Neural crest cell (in vitro differentiated cells): ENCODE data around the gene PLCL1. TPM values are rescaled to one million over a fixed set of nuclear protein-coding genes. Genes with fewer than 3 reads are reported as not detected.

Experiments
- DNase-seq: peaks from one replicate; pipeline ENCODE4 v3.0.0; 2021; ENCODE audit warnings: low read depth, mixed read lengths, low spot score
- H3K27ac Mint-ChIP-seq: one replicate; pipeline ENCODE4 v1.8.0; 2021; ENCODE audit warnings: mild to moderate bottlenecking, mixed read lengths; ENCODE audit not compliant: unreplicated experiment
- H3K27me3 Mint-ChIP-seq: 2 replicates; pipeline ENCODE4 v1.8.0; 2021; ENCODE audit warnings: low read depth, mild to moderate bottlenecking, mixed read lengths
- H3K36me3 Mint-ChIP-seq: 2 replicates; pipeline ENCODE4 v1.8.0; 2021; ENCODE audit warnings: low read depth, mild to moderate bottlenecking, mixed read lengths
- H3K4me1 Mint-ChIP-seq: 2 replicates; pipeline ENCODE4 v1.8.0; 2021; ENCODE audit warnings: mixed read lengths
- H3K4me3 Mint-ChIP-seq: one replicate; pipeline ENCODE4 v1.8.0; 2021; ENCODE audit warnings: mild to moderate bottlenecking, mixed read lengths
- H3K9me3 Mint-ChIP-seq: 2 replicates; pipeline ENCODE4 v1.8.0; 2021; ENCODE audit warnings: mixed read lengths
- total RNA-seq: library from RNA; stranded (reverse); gene quantifications from 2 replicates; pipeline ENCODE4 v1.2.1, GENCODE V29; 2021
- TF ChIP-seq, protein P1 (sequence below): fragments of 200-600 bp; sonication (generic); conservative IDR thresholded peaks from 2 replicates; pipeline ENCODE4 v1.5.0; 2021; ENCODE audit warnings: antibody characterized with exemption, mild to moderate bottlenecking

PLCL1 gene
- total RNA-seq, 1 donor from 2014 or later = 0.72 TPM

DNA sequence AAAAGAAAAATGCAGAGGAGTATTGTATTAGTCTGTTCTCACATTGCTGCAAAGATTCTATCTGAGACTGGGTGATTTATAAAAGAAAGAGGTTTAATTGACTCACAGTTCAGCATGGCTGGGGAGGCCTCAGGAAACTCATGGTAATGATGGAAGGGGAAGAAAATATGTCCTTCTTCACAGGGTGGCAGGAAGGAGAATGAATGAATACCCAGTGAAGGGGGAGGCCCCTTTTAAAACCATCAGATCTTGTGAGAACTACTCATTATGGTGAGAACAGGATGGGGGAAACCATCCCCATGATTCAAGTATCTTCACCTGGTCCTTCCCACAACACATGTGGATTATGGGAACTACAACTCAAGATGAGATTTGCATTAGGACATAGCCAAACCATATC lies 9.1 kb upstream of the PLCL1 start:
- no peak for DNase-seq
- TF ChIP-seq, protein P1, sequence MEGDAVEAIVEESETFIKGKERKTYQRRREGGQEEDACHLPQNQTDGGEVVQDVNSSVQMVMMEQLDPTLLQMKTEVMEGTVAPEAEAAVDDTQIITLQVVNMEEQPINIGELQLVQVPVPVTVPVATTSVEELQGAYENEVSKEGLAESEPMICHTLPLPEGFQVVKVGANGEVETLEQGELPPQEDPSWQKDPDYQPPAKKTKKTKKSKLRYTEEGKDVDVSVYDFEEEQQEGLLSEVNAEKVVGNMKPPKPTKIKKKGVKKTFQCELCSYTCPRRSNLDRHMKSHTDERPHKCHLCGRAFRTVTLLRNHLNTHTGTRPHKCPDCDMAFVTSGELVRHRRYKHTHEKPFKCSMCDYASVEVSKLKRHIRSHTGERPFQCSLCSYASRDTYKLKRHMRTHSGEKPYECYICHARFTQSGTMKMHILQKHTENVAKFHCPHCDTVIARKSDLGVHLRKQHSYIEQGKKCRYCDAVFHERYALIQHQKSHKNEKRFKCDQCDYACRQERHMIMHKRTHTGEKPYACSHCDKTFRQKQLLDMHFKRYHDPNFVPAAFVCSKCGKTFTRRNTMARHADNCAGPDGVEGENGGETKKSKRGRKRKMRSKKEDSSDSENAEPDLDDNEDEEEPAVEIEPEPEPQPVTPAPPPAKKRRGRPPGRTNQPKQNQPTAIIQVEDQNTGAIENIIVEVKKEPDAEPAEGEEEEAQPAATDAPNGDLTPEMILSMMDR = no peak
- H3K9me3 Mint-ChIP-seq = peaks cover 4% of the 10 kb centered on the region
- H3K36me3 Mint-ChIP-seq = peaks cover 4% of the 10 kb centered on the region
- H3K4me1 Mint-ChIP-seq = peaks cover 8% of the 10 kb centered on the region
- H3K27ac Mint-ChIP-seq = no peak overlapping the region
- H3K4me3 Mint-ChIP-seq = no peak overlapping the region
- H3K27me3 Mint-ChIP-seq = peaks cover 6% of the 10 kb centered on the region

DNA sequence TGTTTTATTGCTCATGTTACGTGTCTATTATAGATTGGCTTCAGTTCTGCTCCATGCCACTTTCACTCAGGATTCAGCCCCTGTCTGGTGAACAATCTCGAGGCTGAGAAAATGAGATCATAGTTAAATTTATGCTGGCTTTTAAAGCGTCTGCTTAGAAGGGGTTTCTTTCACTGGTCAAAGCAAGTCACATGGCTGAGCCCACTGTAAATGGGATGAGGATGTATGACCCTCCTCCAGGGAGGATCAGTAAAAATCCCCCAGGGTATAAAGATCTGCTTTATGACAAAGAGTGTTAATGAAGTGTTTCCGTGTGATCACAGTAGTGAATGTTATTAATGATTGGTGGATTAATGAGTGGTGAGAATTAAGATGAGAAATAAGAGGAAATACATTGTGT lies 6.2 kb upstream of the PLCL1 start:
- Mint-ChIP-seq H3K9me3 (peaks cover 4% of the 10 kb centered on the region), H3K4me1 (peaks cover 8% of the 10 kb centered on the region), H3K36me3 (peaks cover 4% of the 10 kb centered on the region), H3K27me3 (peaks cover 20% of the 10 kb centered on the region), H3K4me3 (no peak overlapping the region), H3K27ac (no peak overlapping the region)
- DNase-seq = no peak
- TF ChIP-seq, protein P1 = no peak

DNA sequence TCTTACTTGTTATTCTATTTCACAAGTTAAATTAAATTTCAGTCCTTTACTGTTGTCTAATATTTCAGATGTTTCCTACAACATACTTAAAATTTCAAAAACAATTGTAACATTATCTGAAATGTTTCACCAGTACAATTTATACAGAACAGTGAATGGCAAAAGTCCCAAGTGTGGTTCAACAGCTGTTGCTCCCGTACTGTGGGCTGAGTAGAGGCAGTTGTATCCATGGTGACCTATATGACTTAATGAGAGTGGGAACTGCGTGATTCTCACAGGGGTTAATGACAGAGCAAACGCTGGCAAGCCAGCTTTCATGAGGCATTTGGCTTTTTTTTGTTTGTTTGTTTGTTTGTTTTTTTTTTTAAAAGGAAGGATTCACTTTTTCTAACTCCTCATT lies 5.3 kb upstream of the PLCL1 start:
- peaks cover 13% of the 10 kb centered on the region for H3K4me1 Mint-ChIP-seq
- no peak for DNase-seq
- TF ChIP-seq, protein P1 = no peak
- H3K4me3 Mint-ChIP-seq = no peak overlapping the region
- H3K27me3 Mint-ChIP-seq = peaks cover 23% of the 10 kb centered on the region
- no peak overlapping the region for H3K27ac Mint-ChIP-seq
- H3K9me3 Mint-ChIP-seq = peaks cover 4% of the 10 kb centered on the region
- H3K36me3 Mint-ChIP-seq = peaks cover 4% of the 10 kb centered on the region

DNA sequence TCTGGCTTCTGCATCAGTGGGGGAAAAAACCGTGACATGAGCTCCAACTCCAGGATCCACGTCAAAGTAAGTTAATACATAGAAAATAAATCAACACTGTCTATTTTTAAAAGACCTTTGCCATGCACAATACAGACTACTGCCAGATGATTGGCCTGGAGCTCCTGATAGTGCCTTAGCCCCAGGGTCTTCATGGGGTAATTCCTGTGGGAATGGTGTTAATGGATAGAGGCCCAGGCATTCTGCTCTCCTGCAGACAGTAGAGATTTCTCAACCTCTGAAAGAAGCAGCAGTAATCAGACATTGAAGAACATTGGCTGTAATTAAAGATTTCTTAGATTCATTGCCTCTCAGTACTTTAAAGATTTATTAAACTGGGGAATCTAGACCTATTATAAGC lies 4.3 kb upstream of the PLCL1 start:
- Mint-ChIP-seq H3K9me3 (peaks cover 4% of the 10 kb centered on the region), H3K36me3 (peaks cover 4% of the 10 kb centered on the region), H3K27me3 (peaks cover 26% of the 10 kb centered on the region), H3K4me1 (peaks cover 16% of the 10 kb centered on the region), H3K27ac (no peak overlapping the region), H3K4me3 (no peak overlapping the region)
- TF ChIP-seq, protein P1 = no peak
- DNase-seq = no peak

DNA sequence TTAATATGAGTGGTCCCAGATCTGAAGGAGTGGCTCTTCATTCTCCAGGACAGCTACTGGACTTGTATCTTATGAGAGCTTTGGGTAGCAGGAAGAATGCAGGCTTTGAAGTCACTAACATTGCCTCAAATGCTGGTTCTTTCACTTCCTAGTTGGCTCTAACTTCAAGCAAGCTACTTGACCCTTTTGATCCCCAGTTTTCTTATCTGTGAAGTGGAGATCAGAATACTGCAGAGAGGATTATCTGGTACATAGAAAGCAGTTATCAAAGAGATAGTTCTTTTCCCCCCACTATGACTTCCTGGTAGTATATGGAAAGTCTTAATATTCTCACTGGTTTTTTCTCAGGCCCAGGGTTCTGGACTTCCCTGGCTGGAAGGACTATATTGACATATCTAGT lies 3.4 kb upstream of the PLCL1 start:
- peaks cover 35% of the 10 kb centered on the region for H3K27me3 Mint-ChIP-seq
- H3K4me3 Mint-ChIP-seq = no peak overlapping the region
- peaks cover 23% of the 10 kb centered on the region for H3K4me1 Mint-ChIP-seq
- no peak overlapping the region for H3K27ac Mint-ChIP-seq
- peaks cover 4% of the 10 kb centered on the region for H3K9me3 Mint-ChIP-seq
- DNase-seq = no peak
- H3K36me3 Mint-ChIP-seq = peaks cover 4% of the 10 kb centered on the region
- TF ChIP-seq, protein P1 = no peak

DNA sequence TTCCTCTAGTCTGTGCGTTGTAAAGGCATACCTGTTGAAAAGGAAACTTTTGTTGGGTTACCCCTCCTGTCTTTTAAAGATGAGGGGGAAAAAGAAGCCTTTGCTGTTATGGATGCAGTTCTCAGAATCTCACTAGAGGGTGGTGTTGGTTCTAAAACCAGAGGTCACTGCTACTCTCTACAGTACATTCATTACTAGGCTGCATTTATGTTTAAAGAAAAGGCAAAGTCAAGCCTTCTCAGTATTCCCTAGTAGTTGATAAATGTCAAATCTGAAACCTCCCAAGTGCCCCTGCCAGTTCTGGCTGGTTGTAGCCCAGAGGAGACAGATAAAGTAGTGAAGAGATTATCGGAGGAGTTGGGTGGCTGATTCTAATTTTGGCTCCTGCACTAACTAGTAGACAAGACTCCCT lies 1.4 kb upstream of the PLCL1 start:
- Mint-ChIP-seq H3K9me3 (no peaks in the 10 kb centered on the region), H3K36me3 (no peaks in the 10 kb centered on the region), H3K4me1 (peaks cover 23% of the 10 kb centered on the region), H3K27me3 (peaks cover 55% of the 10 kb centered on the region), H3K27ac (no peak overlapping the region), H3K4me3 (peak overlapping the region; percentile 69)
- TF ChIP-seq, protein P1 = peak; percentile 79
- no peak for DNase-seq
